KMS-11 (cell line): ENCODE measurements around the gene SLC12A7.
A peak's percentile ranks its signal among the peaks of the same experiment; 100 is the strongest.

Experiments
- H2AFZ ChIP-seq: fragments of 200-600 bp; sonication (generic); 2 replicates; pipeline ENCODE4 v1.6.1; 2016; ENCODE audit warnings: antibody characterized with exemption, mixed run types, low read depth
- H3K27ac ChIP-seq: fragments of 200-600 bp; sonication (generic); 2 replicates; pipeline ENCODE4 v1.6.1; 2016; ENCODE audit warnings: mild to moderate bottlenecking, mixed run types
- H3K27me3 ChIP-seq: fragments of 200-600 bp; sonication (generic); 2 replicates; pipeline ENCODE4 v1.6.1; 2017; ENCODE audit warnings: mild to moderate bottlenecking, low read depth, mixed run types, moderate library complexity; ENCODE audit not compliant: insufficient read depth
- H3K36me3 ChIP-seq: fragments of 200-600 bp; sonication (generic); 2 replicates; pipeline ENCODE4 v1.6.1; 2017; ENCODE audit warnings: mild to moderate bottlenecking, mixed run types; ENCODE audit not compliant: insufficient read depth
- H3K4me1 ChIP-seq: fragments of 200-600 bp; sonication (generic); 2 replicates; pipeline ENCODE4 v1.6.1; 2016; ENCODE audit warnings: mild to moderate bottlenecking, low read depth, mixed run types; ENCODE audit not compliant: poor library complexity, severe bottlenecking
- H3K4me2 ChIP-seq: fragments of 200-600 bp; sonication (generic); 2 replicates; pipeline ENCODE4 v1.7.0; 2016; ENCODE audit warnings: mild to moderate bottlenecking, mixed run types
- H3K4me3 ChIP-seq: fragments of 200-600 bp; sonication (generic); IDR thresholded peaks from 2 replicates; pipeline ENCODE4 v1.6.1; 2017; ENCODE audit warnings: low read depth, low read length, mixed read lengths; ENCODE audit not compliant: insufficient read depth
- H3K79me2 ChIP-seq: fragments of 200-600 bp; sonication (generic); 2 replicates; pipeline ENCODE4 v1.6.1; 2016; ENCODE audit warnings: low read depth, mixed run types; ENCODE audit not compliant: insufficient read depth
- H3K9ac ChIP-seq: fragments of 200-600 bp; sonication (generic); 2 replicates; pipeline ENCODE4 v1.6.1; 2016; ENCODE audit warnings: mild to moderate bottlenecking, mixed run types
- H4K20me1 ChIP-seq: fragments of 200-600 bp; sonication (generic); 2 replicates; pipeline ENCODE4 v1.6.1; 2016; ENCODE audit warnings: mild to moderate bottlenecking, mixed run types; ENCODE audit not compliant: insufficient read depth
- TF ChIP-seq, protein P1 (sequence below): fragments of 200-600 bp; sonication (generic); conservative IDR thresholded peaks from 2 replicates; pipeline ENCODE4 v1.6.1; 2017; ENCODE audit warnings: low read depth, mild to moderate bottlenecking, antibody characterized with exemption, low read length, moderate library complexity, mixed read lengths

The SLC12A7 gene

DNA sequence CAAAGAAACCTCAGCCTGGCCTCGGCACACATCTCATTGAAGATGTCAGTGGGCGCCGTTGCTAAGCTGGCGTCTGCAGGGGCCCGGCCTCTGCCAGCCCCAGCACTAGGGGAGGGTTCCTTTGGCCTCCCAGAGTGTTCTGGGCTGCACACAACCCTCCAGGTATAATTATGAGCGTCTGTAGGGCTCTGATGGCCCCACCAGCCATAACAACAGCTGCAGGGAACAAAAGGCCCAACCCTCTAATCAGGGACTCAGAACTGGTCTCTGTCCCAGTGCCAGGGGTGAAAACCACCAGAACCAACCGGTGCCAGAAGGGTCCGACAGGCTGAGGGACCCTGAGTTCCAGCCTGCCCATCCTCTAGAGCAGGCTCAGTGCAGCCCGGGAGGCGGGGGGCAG lies 39.5 kb upstream of the SLC12A7 start:
- Histone ChIP-seq H3K4me3 (no peak overlapping the region), H3K27ac (no peak overlapping the region), H3K9ac (no peak overlapping the region), H3K27me3 (no peaks in the 10 kb centered on the region; the same call in 1 of the 2 replicates), H3K4me2 (peak overlapping the region; percentile 33), H3K4me1 (peaks cover 38% of the 10 kb centered on the region), H2AFZ (peak overlapping the region; percentile 15; the same call in 1 of the 2 replicates), H3K36me3 (no peaks in the 10 kb centered on the region), H3K79me2 (no peaks in the 10 kb centered on the region), H4K20me1 (no peaks in the 10 kb centered on the region)
- TF ChIP-seq, protein P1, sequence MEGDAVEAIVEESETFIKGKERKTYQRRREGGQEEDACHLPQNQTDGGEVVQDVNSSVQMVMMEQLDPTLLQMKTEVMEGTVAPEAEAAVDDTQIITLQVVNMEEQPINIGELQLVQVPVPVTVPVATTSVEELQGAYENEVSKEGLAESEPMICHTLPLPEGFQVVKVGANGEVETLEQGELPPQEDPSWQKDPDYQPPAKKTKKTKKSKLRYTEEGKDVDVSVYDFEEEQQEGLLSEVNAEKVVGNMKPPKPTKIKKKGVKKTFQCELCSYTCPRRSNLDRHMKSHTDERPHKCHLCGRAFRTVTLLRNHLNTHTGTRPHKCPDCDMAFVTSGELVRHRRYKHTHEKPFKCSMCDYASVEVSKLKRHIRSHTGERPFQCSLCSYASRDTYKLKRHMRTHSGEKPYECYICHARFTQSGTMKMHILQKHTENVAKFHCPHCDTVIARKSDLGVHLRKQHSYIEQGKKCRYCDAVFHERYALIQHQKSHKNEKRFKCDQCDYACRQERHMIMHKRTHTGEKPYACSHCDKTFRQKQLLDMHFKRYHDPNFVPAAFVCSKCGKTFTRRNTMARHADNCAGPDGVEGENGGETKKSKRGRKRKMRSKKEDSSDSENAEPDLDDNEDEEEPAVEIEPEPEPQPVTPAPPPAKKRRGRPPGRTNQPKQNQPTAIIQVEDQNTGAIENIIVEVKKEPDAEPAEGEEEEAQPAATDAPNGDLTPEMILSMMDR, result no peak

DNA sequence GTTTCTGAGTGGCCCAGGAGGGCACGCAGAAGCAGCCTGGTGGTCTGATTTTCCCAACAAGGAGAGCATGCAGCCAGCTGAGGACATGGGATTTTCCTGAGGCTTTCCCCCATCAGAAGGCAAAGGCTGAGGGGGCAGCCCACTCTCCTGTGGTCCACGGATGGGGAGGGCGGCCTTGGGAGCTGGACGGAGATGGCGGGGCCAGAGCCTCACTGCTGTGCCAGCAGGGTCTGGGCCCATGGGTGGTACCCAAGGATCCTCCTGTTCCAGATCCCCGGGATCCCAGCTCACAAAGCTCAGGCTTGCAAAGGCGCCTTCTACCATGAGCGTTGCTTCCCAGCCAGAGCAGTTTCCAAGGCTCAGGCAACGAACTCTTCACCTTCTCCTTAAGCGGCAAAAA lies 39.0 kb upstream of the SLC12A7 start:
- no peaks in the 10 kb centered on the region for H3K27me3 ChIP-seq
- H3K36me3 ChIP-seq, result no peaks in the 10 kb centered on the region
- no peaks in the 10 kb centered on the region for H3K79me2 ChIP-seq
- H3K9ac ChIP-seq, result no peak overlapping the region
- H3K27ac ChIP-seq, result no peak overlapping the region
- peaks cover 38% of the 10 kb centered on the region for H3K4me1 ChIP-seq
- H2AFZ ChIP-seq, result peak overlapping the region; percentile 15; the same call in 1 of the 2 replicates
- TF ChIP-seq, protein P1, result no peak
- peak overlapping the region; percentile 33 for H3K4me2 ChIP-seq
- H3K4me3 ChIP-seq, result no peak overlapping the region
- no peaks in the 10 kb centered on the region for H4K20me1 ChIP-seq

DNA sequence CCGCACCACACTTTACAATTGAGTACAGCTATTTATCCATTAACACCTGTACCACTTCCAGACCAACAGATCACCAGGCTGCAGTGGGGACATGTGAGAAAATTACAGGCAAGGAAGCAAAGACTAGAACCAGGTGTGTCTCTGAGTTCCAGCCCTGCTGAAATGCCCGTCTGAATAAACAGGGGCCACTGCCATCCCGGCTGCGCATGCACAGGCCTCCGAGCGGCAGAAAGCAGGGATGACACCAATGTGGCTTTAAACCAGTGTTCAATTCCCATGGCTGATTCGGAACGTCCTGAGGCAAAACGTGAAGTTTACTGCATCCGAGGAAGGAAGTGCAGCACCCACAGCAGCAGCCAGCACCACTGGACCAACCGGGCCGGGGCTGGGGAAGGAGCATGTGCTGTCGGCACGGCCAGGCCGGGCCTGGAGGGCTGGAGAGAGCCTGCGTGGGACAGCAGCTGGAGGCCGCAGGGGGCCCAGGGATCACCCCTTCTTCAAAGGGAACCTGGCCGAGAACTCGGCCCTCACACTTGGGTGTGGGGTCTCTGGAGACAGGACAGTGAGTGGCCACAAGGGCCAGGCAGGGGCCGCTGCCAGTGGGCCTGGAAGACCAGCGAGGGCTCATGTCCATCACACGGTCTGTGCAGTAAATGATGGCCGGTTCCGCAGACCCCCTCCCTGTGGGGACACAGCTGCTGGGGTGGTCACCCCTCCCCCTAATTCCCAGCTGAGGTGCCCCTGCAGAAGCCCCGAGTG lies 33.0 kb upstream of the SLC12A7 start:
- Histone ChIP-seq H3K4me3 (no peak overlapping the region), H3K27ac (no peak overlapping the region), H3K79me2 (no peaks in the 10 kb centered on the region), H3K27me3 (no peaks in the 10 kb centered on the region), H4K20me1 (no peaks in the 10 kb centered on the region), H2AFZ (no peak overlapping the region), H3K4me2 (no peak overlapping the region), H3K36me3 (no peaks in the 10 kb centered on the region), H3K4me1 (peaks cover 22% of the 10 kb centered on the region), H3K9ac (no peak overlapping the region)
- TF ChIP-seq, protein P1, result no peak

DNA sequence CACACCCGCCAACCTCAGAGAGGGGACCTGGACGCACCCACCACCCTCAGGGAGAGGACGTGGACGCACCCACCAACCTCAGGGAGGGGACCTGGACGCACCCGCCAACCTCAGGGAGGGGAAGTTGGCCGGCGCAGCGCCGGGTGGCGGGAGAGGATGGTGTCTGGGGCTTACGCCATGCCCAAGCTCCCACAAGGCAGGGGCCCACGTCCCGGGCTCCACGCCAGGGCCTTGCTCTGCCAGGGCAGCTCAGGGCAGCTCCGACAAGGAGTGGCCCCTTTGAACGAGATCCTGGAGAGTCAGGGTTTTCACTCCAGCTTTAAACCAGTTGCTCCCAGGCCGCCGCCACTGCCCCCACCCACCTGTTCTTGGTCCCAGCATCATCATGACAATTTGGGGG lies 32.2 kb upstream of the SLC12A7 start:
- Histone ChIP-seq H3K36me3 (no peaks in the 10 kb centered on the region), H3K27me3 (no peaks in the 10 kb centered on the region), H3K27ac (no peak overlapping the region), H4K20me1 (no peaks in the 10 kb centered on the region), H3K4me3 (no peak overlapping the region), H3K4me2 (no peak overlapping the region), H3K79me2 (no peaks in the 10 kb centered on the region), H2AFZ (no peak overlapping the region), H3K9ac (no peak overlapping the region), H3K4me1 (peaks cover 30% of the 10 kb centered on the region)
- TF ChIP-seq, protein P1, result no peak
